GM12878 (cell line): ENCODE results near the gene DDX51. TPM values are rescaled to one million over a fixed set of nuclear protein-coding genes. Genes with fewer than 3 reads are reported as not detected.

Experiments used
- NR2C2 ChIP-seq: IDR thresholded peaks from 2 replicates; pipeline ENCODE4 v1.6.1; 2011; ENCODE audit warnings: borderline replicate concordance, low read depth; ENCODE audit not compliant: control insufficient read depth, insufficient read length
- TBL1XR1 ChIP-seq: IDR thresholded peaks from 2 replicates; pipeline ENCODE4 v1.6.1; 2012; ENCODE audit warnings: low read depth, low read length, improper control_type of control experiment
- ZBTB33 ChIP-seq: fragments of 450-650 bp; IDR thresholded peaks from 2 replicates; pipeline ENCODE4 v1.6.1; 2017; ENCODE audit warnings: mild to moderate bottlenecking
- polyA plus RNA-seq, 11 experiments: library from polyadenylated mRNA; depleted of rRNA in 4 of 11; unstranded in 6 of 11; stranded (reverse) in 5 of 11; fragments of >200 nt; fragmentation: Nextera tagmentation in 4 of 11; fragmentation: Illumina TruSeq in 1 of 11; extraction: Ambion mirVana in 4 of 11; extraction: Trizol in 1 of 11; gene quantifications; 1 replicate in 1 of 11; 2 replicates in 10 of 11; pipeline versions ENCODE4 v1.2.1 to v1.2.3, GENCODE V29; 2011 to 2016; ENCODE audit warnings: inconsistent platforms in 2 of 11, missing spikeins in 2 of 11, low read depth in 1 of 11
- total RNA-seq, 4 experiments: library from RNA; depleted of rRNA in 3 of 4; stranded (reverse); fragments of >200 nt in 3 of 4; fragmentation: Illumina TruSeq in 1 of 4; extraction: Trizol in 1 of 4; gene quantifications; 2 replicates each; pipeline versions ENCODE4 v1.2.1 to v1.2.3, GENCODE V29; 2013 to 2021
- TF ChIP-seq, protein P1 (sequence below): IDR thresholded peaks from 2 replicates; pipeline ENCODE4 v1.6.1; 2012; ENCODE audit warnings: mild to moderate bottlenecking, low read depth, low read length

Gene DDX51
- total and polyA plus RNA-seq, 10 of the 15 experiments (the other 5 are each of a cell fraction or from before 2014, with no cell fraction given) = 0.97 to 29.1 (median 9.8) TPM

- TF ChIP-seq NR2C2 (no peak), ZBTB33 (no peak), TBL1XR1 (no peak)
- TF ChIP-seq, protein P1, sequence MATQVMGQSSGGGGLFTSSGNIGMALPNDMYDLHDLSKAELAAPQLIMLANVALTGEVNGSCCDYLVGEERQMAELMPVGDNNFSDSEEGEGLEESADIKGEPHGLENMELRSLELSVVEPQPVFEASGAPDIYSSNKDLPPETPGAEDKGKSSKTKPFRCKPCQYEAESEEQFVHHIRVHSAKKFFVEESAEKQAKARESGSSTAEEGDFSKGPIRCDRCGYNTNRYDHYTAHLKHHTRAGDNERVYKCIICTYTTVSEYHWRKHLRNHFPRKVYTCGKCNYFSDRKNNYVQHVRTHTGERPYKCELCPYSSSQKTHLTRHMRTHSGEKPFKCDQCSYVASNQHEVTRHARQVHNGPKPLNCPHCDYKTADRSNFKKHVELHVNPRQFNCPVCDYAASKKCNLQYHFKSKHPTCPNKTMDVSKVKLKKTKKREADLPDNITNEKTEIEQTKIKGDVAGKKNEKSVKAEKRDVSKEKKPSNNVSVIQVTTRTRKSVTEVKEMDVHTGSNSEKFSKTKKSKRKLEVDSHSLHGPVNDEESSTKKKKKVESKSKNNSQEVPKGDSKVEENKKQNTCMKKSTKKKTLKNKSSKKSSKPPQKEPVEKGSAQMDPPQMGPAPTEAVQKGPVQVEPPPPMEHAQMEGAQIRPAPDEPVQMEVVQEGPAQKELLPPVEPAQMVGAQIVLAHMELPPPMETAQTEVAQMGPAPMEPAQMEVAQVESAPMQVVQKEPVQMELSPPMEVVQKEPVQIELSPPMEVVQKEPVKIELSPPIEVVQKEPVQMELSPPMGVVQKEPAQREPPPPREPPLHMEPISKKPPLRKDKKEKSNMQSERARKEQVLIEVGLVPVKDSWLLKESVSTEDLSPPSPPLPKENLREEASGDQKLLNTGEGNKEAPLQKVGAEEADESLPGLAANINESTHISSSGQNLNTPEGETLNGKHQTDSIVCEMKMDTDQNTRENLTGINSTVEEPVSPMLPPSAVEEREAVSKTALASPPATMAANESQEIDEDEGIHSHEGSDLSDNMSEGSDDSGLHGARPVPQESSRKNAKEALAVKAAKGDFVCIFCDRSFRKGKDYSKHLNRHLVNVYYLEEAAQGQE = no peak
Observed at GRCh38 chr12:132187646-132188450, 43.7 kb upstream of the DDX51 start (continued).
